Skin epidermis (tissue), 12 donors: Measurements from ENCODE around the gene SLC25A44.
"Not testable (repeated sequence)": the region's sequence is repeated elsewhere in the genome, so short reads cannot be mapped to it uniquely, and the experiment has no call there.

Experiments
- H3K27ac ChIP-seq, 21 experiments: fragments of 200-600 bp; sonication (generic) in 11 of 21; one replicate each; pipeline ENCODE4 v1.5.0; 2020; ENCODE audit warnings: mild to moderate bottlenecking in 3 of 21, inconsistent platforms in 2 of 21, moderate library complexity in 2 of 21
- H3K4me3 ChIP-seq, 7 experiments: fragments of 200-600 bp; sonication (generic) in 2 of 7; one replicate each; pipeline ENCODE4 v1.5.0; 2020; ENCODE audit warnings: inconsistent platforms in 2 of 7, mild to moderate bottlenecking in 2 of 7, moderate library complexity in 1 of 7

Gene SLC25A44

DNA sequence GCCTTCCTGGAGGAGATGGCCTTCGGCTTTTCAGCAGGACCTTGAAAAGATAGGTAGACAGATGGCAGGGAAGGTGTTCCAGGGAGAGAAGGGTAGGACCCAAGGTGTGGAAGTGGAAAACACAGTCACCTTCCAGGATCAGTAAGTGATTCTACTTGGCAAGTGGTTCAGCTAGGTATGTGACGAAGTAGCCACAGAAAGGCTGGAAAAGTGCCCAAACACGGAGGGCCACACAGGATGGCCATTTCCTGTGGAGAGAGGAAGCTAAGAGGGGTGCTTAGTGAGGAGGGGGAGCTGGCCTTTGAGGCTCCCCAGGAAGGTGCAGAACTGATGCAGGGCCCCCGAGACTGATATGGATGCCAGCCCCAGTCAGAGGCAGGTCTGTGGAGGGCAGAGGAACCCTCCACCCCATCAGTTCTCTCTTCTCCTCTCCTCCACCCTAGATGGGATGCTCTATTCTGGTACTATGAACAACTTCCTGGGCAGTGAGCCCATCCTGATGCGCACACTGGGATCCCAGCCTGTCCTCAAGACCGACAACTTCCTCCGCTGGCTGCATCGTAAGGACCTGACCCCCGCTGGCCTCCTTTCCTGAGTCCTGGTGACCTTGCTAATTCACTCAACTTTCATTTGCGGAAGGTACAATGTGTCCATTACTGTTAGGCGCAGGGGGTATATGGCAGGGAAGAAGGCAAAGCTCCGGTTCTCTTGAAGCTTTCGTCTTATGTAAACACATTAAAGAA is 33.7 kb upstream of the SLC25A44 start:
- H3K27ac ChIP-seq: peak overlapping the region in 13 of 21 experiments; percentile 13 to 83 (median 73)
- peak overlapping the region in 2 of 7 experiments; percentile 30 to 37 for H3K4me3 ChIP-seq

DNA sequence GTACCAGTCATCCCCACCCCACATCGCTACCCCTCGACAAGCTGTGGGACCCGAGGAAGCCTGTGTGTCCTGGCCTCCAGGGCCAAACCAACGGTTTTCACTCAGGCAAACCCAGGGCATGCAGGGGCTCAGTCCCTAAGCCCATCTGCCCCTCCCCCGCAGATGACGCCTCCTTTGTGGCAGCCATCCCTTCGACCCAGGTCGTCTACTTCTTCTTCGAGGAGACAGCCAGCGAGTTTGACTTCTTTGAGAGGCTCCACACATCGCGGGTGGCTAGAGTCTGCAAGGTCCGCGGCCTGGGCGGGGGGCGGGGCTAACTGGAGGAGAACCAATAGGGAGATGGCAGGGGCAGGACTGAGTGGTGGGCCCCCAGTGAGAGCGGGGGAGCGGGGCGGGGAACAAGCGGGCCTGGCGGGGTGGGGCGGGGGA is 33.1 kb upstream of the SLC25A44 start:
- peak overlapping the region in 17 of 21 experiments; percentile 13 to 83 (median 72) for H3K27ac ChIP-seq
- peak overlapping the region in 5 of 7 experiments; percentile 18 to 37 (median 24) for H3K4me3 ChIP-seq

- H3K4me3 ChIP-seq: no peak overlapping the region
- H3K27ac ChIP-seq: peak overlapping the region in 8 of 21 experiments; percentile 2 to 82 (median 66)
Observed at GRCh38 chr1:156162430-156163037, 31.4 kb upstream of the SLC25A44 start.

GRCh38 chr1:156163712-156164111 is 30.2 kb upstream of the SLC25A44 start:
- H3K4me3 ChIP-seq: no peak overlapping the region
- no peak overlapping the region for H3K27ac ChIP-seq

DNA sequence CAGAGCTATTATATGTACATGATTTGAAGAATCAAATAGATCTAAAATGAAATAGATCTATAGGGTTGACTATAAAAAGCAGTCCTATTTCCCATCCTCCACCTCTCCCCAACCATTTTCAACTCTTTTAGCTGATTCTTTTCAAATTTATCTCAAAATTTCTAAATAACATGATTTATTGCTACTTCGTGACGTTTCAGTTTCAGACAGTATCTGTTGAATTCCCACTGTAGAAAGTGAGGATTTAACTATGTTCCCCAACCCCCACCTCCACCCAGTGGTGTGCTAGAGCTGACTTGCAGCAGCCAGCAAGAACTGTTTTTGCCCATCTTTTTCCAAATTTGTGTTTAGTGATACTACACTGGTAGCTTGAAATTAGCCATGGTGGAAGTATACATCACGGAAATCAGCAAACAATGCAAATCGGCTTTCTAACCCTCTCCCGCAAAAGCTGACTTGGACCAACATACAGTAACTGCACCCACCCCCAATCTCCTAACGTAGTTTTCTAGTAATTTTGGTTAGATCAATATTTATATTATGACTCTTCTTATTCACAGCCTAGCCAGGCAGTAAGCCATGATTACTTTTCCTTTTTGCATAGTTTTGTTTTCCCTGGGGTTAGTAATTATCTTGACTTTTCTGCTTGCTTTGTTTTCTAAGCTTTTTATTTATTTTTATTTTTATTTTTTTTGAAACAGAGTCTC is 29.6 kb upstream of the SLC25A44 start:
- H3K4me3 ChIP-seq: no peak overlapping the region
- H3K27ac ChIP-seq: peak overlapping the region in 1 of 21 experiments; percentile 55

- Histone ChIP-seq H3K4me3 (no peak overlapping the region), H3K27ac (peak overlapping the region in 1 of 21 experiments; percentile 55)
Observed at GRCh38 chr1:156165083-156165482, 28.8 kb upstream of the SLC25A44 start.

DNA sequence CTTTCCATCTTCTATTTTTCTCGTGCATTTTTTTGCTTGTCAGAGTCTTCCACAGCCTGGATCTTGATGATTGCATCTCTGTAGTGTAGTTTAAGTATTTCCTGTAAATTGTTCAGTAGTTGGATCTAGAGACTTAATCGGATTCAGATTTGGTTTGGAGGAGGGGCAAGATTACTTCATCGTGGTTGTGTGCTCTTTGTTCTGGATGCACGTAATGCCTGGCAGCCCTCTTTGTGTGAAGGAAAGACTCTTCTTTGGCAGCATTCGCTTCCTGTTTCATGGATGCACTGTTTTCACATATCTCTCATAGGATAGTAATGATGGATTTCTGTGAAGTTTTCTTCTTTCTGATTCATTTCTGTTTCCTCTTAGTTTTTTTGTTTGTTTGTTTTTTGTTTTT is 26.4 kb upstream of the SLC25A44 start:
- H3K27ac ChIP-seq: no peak overlapping the region
- H3K4me3 ChIP-seq: no peak overlapping the region

DNA sequence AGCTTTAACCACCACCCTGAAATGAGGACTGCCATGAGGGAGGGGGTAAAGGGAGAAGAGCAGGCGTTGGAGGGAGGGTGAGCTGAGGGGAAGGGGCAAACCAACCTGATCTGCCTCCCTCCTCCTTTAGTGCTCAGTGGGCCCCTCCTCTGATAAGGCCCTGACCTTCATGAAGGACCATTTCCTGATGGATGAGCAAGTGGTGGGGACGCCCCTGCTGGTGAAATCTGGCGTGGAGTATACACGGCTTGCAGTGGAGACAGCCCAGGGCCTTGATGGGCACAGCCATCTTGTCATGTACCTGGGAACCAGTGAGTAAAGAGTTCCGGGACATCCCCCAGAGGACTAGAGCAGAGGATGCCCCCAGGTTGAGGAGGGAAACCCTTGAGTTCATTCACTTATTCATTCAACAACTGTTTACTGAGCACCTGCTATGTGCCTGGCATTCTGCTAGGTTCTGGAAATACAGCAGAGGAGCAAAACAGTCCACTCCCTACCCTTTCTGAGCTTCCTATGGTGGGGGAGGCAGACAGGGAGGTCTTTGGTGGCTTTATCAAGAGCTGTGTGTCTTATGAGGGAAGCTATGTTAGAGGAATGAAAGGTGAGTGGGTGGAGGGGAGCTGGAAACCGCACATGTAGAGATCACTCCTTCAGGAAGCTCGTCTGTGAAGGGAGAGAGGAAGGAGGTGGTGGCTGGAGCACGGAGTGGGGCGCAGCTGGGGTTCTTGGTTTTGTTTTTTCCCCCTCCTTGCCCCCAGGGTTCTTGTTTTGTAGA is 21.0 kb upstream of the SLC25A44 start:
- no peak overlapping the region for H3K27ac ChIP-seq
- H3K4me3 ChIP-seq: no peak overlapping the region

- no peak overlapping the region for H3K27ac ChIP-seq
Observed at GRCh38 chr1:156176610-156177210, 17.2 kb upstream of the SLC25A44 start.

GRCh38 chr1:156177919-156178654 is 15.8 kb upstream of the SLC25A44 start:
- no peak overlapping the region for H3K27ac ChIP-seq
- no peak overlapping the region for H3K4me3 ChIP-seq

More at GRCh38 chr1:156176610-156177210, 17.2 kb upstream of the SLC25A44 start:
- H3K4me3 ChIP-seq: no peak overlapping the region

- H3K27ac ChIP-seq: no peak overlapping the region
Observed at GRCh38 chr1:156180471-156180870, 13.4 kb upstream of the SLC25A44 start.

GRCh38 chr1:156181391-156181924 is 12.4 kb upstream of the SLC25A44 start:
- H3K27ac ChIP-seq, H3K4me3 ChIP-seq: not testable (repeated sequence)

More at GRCh38 chr1:156180471-156180870, 13.4 kb upstream of the SLC25A44 start:
- H3K4me3 ChIP-seq: no peak overlapping the region

GRCh38 chr1:156182010-156182779 is 11.7 kb upstream of the SLC25A44 start:
- H3K27ac ChIP-seq, H3K4me3 ChIP-seq: not testable (repeated sequence)

GRCh38 chr1:156186347-156187177 is 7.3 kb upstream of the SLC25A44 start:
- not testable (repeated sequence) for H3K27ac ChIP-seq, H3K4me3 ChIP-seq

DNA sequence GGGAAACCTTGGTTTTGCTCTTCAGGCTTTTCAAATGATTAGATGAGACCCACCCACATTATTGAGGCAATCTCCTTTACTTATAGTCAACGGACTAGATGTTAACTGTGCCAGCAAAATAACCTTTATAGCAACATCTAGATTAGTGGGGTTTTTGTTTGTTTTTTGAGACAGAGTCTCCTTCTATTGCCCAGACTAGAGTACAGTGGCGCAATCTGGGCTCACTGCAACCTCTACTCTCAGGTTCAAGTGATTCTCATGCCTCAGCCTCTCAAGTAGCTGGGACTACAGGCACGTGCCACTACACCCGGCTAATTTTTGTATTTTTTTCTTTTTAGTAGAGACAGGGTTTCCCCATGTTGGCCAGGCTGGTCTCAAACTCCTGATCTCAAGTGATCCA is 3.6 kb upstream of the SLC25A44 start:
- not testable (repeated sequence) for H3K27ac ChIP-seq, H3K4me3 ChIP-seq

- no peak overlapping the region for H3K27ac ChIP-seq
- H3K4me3 ChIP-seq: no peak overlapping the region
Observed at GRCh38 chr1:156191292-156191964, 2.5 kb upstream of the SLC25A44 start.

DNA sequence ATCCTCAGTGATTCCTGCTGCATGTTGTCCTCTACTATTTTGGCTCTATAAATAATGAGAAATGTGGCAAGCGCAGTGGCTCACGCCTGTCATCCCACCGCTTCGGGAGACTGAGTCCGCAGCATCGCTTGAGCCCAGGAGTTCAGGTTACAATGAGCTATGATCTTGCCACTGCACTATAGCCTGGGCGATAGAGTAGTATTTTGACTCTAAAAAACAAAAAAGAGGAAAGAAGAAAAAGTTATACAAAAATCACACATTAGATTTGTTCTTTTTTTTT is 756 bp upstream of the SLC25A44 start:
- H3K4me3 ChIP-seq: peak overlapping the region; percentile 67 to 88 (median 80)

More for the DNA sequence above, 756 bp upstream of the SLC25A44 start:
- H3K27ac ChIP-seq: peak overlapping the region; percentile 52 to 91 (median 81)
